Esophagus squamous epithelium (tissue), 5 donors: ENCODE measurements around the gene DZIP1L. TPM values are rescaled to one million over a fixed set of nuclear protein-coding genes. Genes with fewer than 3 reads are reported as not detected.

Experiments
- DNase-seq: peaks from one replicate; lab custom pipeline; 2025; lab: John Stamatoyannopoulos, UW
- H3K27ac ChIP-seq, 4 donors: fragments of 200-600 bp; sonication (generic); one replicate each; pipeline ENCODE4 v1.5.1; 2016 to 2019; ENCODE audit warnings: mild to moderate bottlenecking in 1 of 4
- H3K27me3 ChIP-seq, 4 donors: fragments of 200-600 bp; sonication (generic); 1 replicate in 3 of 4; 2 replicates in 1 of 4; pipeline versions ENCODE4 v1.5.1 to v1.6.0; 2017 to 2021; ENCODE audit warnings: antibody characterized with exemption in 1 of 4
- H3K36me3 ChIP-seq, 3 donors: fragments of 200-600 bp; sonication (generic); one replicate each; pipeline ENCODE4 v1.5.1; 2016 to 2019
- H3K4me1 ChIP-seq, 3 donors: fragments of 200-600 bp; sonication (generic); one replicate each; pipeline ENCODE4 v1.5.1; 2017 to 2019
- H3K4me3 ChIP-seq, 4 donors: fragments of 200-600 bp; sonication (generic); 1 replicate in 3 of 4; 2 replicates in 1 of 4; pipeline ENCODE4 v1.5.1; 2016 to 2019; ENCODE audit warnings: mild to moderate bottlenecking in 2 of 4, moderate library complexity in 1 of 4
- H3K9me3 ChIP-seq, 3 donors: fragments of 200-600 bp; sonication (generic); one replicate each; pipeline ENCODE4 v1.5.1; 2016 to 2019
- POLR2A ChIP-seq, 4 donors: fragments of 450-650 bp; IDR thresholded peaks; one replicate each; pipeline ENCODE4 v1.6.1; 2017; ENCODE audit warnings: antibody characterized with exemption in 4 of 4, mild to moderate bottlenecking in 4 of 4, moderate library complexity in 3 of 4
- WGBS, 2 donors: methylation state at CpG; one replicate each; pipeline ENCODE4 v1.1.5; 2018; 5-methylcytosine and 5-hydroxymethylcytosine counted together
- intact Hi-C: fragments of 100-400 bp; cut with DNase I; formaldehyde crosslinking; loops from one replicate; pipeline ENCODE4 v1.15.0; 2022
- total RNA-seq, 4 donors: library from RNA; depleted of rRNA; stranded (reverse); fragments of >200 nt; gene quantifications; one replicate each; pipeline ENCODE4 v1.1.0, GENCODE V29; 2016
- TF ChIP-seq, protein P1 (sequence below), 6 experiments: fragments of 450-650 bp in 4 of 6; fragments of 200-600 bp in 2 of 6; sonication (generic) in 2 of 6; IDR thresholded peaks; one replicate each; pipeline ENCODE4 v1.5.1; 2016 to 2019; ENCODE audit warnings: antibody characterized with exemption in 6 of 6, mild to moderate bottlenecking in 4 of 6, moderate library complexity in 4 of 6
- donor health status: DM: yes; HTN: yes; CAD: no.

DZIP1L gene
- total RNA-seq, 4 donors from 2014 or later: 1.7 to 17.4 (median 5.0) TPM

DNA sequence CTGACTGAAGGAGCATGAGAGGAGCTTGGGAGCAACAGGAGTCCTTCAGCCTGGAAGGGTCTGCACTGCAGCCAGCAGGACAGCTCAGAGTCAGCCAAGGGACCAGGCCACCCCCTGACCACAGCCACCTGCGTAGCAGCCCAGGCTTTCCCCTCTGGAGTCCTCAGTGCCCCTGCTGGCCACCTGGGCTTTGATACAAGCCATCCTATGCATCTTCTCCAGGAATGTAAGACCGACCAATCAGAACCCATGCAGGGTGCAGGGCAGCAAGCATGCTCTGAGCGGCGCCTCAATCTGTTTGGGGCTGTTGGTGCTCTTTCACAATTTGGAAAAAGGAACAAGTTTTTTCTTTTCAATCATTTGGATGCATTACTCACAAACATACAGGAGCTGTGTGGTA lies 52.0 kb downstream of the DZIP1L start:
- Histone ChIP-seq H3K4me3 (no peak overlapping the region), H3K27me3 (no peaks in the 10 kb centered on the region), H3K4me1 (no peaks in the 10 kb centered on the region), H3K9me3 (no peaks in the 10 kb centered on the region), H3K36me3 (peaks cover 0 to 69% (median 4%) of the 10 kb centered on the region in 3 donors), H3K27ac (no peak overlapping the region)
- intact Hi-C loops: no loop called here
- WGBS, 2 donors: 0 to 67% methylated on average over 1 to 4 of the region's 4 CpGs
- DNase-seq: no peak
- no peak for TF ChIP-seq POLR2A (IDR thresholded peaks at IDR 0.05)
- TF ChIP-seq, protein P1, sequence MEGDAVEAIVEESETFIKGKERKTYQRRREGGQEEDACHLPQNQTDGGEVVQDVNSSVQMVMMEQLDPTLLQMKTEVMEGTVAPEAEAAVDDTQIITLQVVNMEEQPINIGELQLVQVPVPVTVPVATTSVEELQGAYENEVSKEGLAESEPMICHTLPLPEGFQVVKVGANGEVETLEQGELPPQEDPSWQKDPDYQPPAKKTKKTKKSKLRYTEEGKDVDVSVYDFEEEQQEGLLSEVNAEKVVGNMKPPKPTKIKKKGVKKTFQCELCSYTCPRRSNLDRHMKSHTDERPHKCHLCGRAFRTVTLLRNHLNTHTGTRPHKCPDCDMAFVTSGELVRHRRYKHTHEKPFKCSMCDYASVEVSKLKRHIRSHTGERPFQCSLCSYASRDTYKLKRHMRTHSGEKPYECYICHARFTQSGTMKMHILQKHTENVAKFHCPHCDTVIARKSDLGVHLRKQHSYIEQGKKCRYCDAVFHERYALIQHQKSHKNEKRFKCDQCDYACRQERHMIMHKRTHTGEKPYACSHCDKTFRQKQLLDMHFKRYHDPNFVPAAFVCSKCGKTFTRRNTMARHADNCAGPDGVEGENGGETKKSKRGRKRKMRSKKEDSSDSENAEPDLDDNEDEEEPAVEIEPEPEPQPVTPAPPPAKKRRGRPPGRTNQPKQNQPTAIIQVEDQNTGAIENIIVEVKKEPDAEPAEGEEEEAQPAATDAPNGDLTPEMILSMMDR (IDR thresholded peaks at IDR 0.05): no peak

DNA sequence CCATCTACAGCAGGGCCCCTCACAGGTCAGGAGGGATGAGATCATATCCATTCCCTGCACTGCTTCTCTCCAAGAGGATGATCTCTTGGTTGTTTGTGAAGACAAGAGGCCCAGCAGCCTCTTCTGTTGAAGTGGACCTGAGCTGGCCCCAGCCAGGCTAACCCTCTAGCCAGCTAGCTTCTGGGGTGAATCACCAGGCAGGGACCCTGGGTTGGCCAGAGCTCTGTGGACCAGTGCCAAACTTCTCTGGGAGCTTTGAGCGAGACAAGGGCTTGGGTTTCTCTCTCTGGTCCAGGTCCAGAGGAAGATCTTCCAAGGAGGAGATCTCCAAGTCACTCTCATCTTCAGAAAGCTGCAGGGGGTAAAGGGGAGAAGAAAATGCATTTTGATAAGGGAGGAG lies 52.8 kb downstream of the DZIP1L start:
- Histone ChIP-seq H3K4me1 (no peaks in the 10 kb centered on the region), H3K9me3 (no peaks in the 10 kb centered on the region), H3K27me3 (no peaks in the 10 kb centered on the region), H3K27ac (no peak overlapping the region), H3K36me3 (peaks cover 0 to 61% (median 4%) of the 10 kb centered on the region in 3 donors), H3K4me3 (no peak overlapping the region)
- no CpG with 5 or more reads among the region's 1 CpG for WGBS, 2 donors
- DNase-seq: no peak
- no peak for TF ChIP-seq POLR2A (IDR thresholded peaks at IDR 0.05)
- TF ChIP-seq, protein P1 (IDR thresholded peaks at IDR 0.05): no peak
- intact Hi-C loops: no loop called here

DNA sequence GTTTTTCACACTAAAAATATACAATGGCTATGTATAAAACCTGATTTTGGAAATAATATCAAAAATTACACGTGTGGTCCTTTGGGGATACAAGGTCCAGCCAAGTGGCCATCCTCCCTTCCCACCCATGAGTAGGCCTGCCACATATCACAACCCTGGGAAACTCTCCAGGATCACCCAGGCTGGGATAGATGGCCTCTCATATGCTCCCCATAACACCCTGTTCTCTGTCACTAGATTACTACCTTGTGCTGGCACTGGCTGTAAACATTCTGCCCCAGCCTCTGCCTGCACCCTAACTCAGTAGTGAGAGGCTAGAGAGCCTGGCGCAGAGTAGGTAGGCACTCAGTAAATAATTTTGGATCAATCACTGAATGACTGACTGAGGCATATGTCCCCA lies 53.4 kb downstream of the DZIP1L start:
- Histone ChIP-seq H3K36me3 (peaks cover 0 to 55% (median 4%) of the 10 kb centered on the region in 3 donors), H3K27me3 (no peaks in the 10 kb centered on the region), H3K4me1 (no peaks in the 10 kb centered on the region), H3K4me3 (no peak overlapping the region), H3K9me3 (no peaks in the 10 kb centered on the region), H3K27ac (no peak overlapping the region)
- intact Hi-C loops: no loop called here
- no peak for DNase-seq
- no peak for TF ChIP-seq POLR2A (IDR thresholded peaks at IDR 0.05)
- TF ChIP-seq, protein P1 (IDR thresholded peaks at IDR 0.05): no peak
- 85 to 100% methylated on average over 2 of the region's 2 CpGs for WGBS, 2 donors

DNA sequence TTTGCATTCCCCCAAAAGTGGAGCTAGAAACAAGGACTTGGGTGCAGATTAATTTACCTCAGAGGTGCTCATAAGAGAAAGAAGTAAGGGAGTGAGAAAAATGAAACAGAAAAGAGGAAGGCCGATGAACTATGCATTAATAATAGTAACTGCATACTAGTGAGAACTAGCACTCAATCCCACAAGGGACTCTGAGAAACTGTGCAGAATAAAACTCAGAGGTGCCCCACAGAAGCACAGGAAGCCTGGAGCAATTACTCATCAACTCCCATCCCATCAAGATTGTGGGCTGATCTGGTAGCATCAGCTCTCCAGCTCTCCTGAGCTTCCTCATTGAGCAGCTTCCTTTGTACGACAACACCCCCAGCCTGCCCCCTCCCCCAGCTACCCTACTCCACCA lies 54.6 kb downstream of the DZIP1L start:
- no peak for DNase-seq
- WGBS, 2 donors: 56 to 100% methylated on average over 1 of the region's 2 CpGs
- intact Hi-C loops: no loop called here

DNA sequence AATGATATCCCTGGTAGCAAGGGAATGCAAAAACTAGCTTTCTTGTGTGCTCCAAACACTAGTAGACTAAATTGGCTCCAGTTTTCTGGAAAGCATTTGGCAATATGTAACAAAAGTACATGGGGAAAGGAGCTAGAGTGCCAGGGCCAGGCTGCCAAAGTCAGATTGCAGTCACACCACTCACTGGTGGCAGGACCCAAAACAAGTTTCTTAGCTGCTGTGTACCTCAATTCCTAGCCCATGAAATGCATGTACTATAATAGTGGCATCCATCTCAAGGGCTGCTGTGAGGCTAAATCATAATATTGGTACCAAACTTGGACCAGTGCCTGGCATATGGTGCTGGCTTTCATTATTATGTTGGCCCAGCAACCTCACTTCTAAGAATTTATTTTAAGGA lies 56.1 kb downstream of the DZIP1L start:
- Histone ChIP-seq H3K36me3 (peaks cover 0 to 27% (median 4%) of the 10 kb centered on the region in 3 donors), H3K27me3 (no peaks in the 10 kb centered on the region), H3K4me3 (no peak overlapping the region), H3K27ac (no peak overlapping the region), H3K4me1 (no peaks in the 10 kb centered on the region), H3K9me3 (no peaks in the 10 kb centered on the region)
- no peak for TF ChIP-seq POLR2A (IDR thresholded peaks at IDR 0.05)
- TF ChIP-seq, protein P1 (IDR thresholded peaks at IDR 0.05): no peak
- no peak for DNase-seq
- intact Hi-C loops: no loop called here

More for the DNA sequence above, 54.6 kb downstream of the DZIP1L start:
- Histone ChIP-seq H3K9me3 (no peaks in the 10 kb centered on the region), H3K4me1 (no peaks in the 10 kb centered on the region), H3K36me3 (peaks cover 0 to 42% (median 4%) of the 10 kb centered on the region in 3 donors), H3K4me3 (no peak overlapping the region), H3K27me3 (no peaks in the 10 kb centered on the region), H3K27ac (no peak overlapping the region)
- no peak for TF ChIP-seq POLR2A (IDR thresholded peaks at IDR 0.05)
- TF ChIP-seq, protein P1 (IDR thresholded peaks at IDR 0.05): no peak
